CD4-positive, alpha-beta T cell (primary cell): ENCODE measurements around the gene ACAD10. TPM values are rescaled to one million over a fixed set of nuclear protein-coding genes. Genes with fewer than 3 reads are reported as not detected.

Experiments
- ATAC-seq: fragments of 200-7000 bp; cut with Tn5 transposase; one replicate; pipeline ENCODE4 v1.10.0; 2022; ENCODE audit warnings: mild to moderate bottlenecking; ENCODE audit not compliant: poor library complexity
- CTCF ChIA-PET: fragments of 350-600 bp; sonication (Branson Sonifier 250); formaldehyde crosslinking; loops from one replicate; lab custom pipeline; 2021; ENCODE audit warnings: antibody characterized with exemption, inconsistent platforms; lab: Charles Lee
- POLR2A ChIA-PET: fragments of 350-600 bp; sonication (Branson Sonifier 250); formaldehyde crosslinking; loops from one replicate; lab custom pipeline; 2021; ENCODE audit warnings: antibody characterized with exemption, inconsistent platforms; lab: Charles Lee
- DNase-seq, 14 experiments: peaks; one replicate each; pipeline ENCODE4 v3.0.0-alpha.2; 2013 to 2020; ENCODE audit warnings: mixed read lengths in 2 of 14
- H3K27ac ChIP-seq, 2 donors: one replicate each; pipeline versions ENCODE4 v1.5.1 to v1.7.0; 2013; ENCODE audit warnings: low read length in 2 of 2, low read depth in 1 of 2, mild to moderate bottlenecking in 1 of 2
- H3K27me3 ChIP-seq, 2 experiments: 1 replicate in 1 of 2; 2 replicates in 1 of 2; pipeline versions ENCODE4 v1.6.1 to v1.7.0; 2013; ENCODE audit warnings: low read length in 2 of 2, control low read depth in 1 of 2, mild to moderate bottlenecking in 1 of 2, moderate library complexity in 1 of 2; ENCODE audit not compliant: insufficient read depth in 2 of 2, control insufficient read depth in 1 of 2
- H3K36me3 ChIP-seq: one replicate; pipeline ENCODE4 v1.6.1; 2013; ENCODE audit warnings: low read length, control low read depth; ENCODE audit not compliant: insufficient read depth
- H3K4me1 ChIP-seq: one replicate; pipeline ENCODE4 v1.6.1; 2013; ENCODE audit warnings: low read length, control low read depth; ENCODE audit not compliant: insufficient read depth
- H3K4me3 ChIP-seq: one replicate; pipeline ENCODE4 v1.5.1; 2013; ENCODE audit warnings: mild to moderate bottlenecking, low read length, moderate library complexity
- H3K9me3 ChIP-seq, 2 experiments: 1 replicate in 1 of 2; 2 replicates in 1 of 2; pipeline versions ENCODE4 v1.6.1 to v1.7.0; 2013; ENCODE audit warnings: low read length in 2 of 2, mild to moderate bottlenecking in 2 of 2, control low read depth in 1 of 2, moderate library complexity in 1 of 2; ENCODE audit not compliant: control insufficient read depth in 1 of 2, insufficient read depth in 1 of 2
- H3K27ac Mint-ChIP-seq: one replicate; pipeline ENCODE4 v1.8.0; 2020; ENCODE audit warnings: mixed read lengths
- H3K27me3 Mint-ChIP-seq: one replicate; pipeline ENCODE4 v1.8.0; 2021; ENCODE audit warnings: mixed read lengths
- H3K36me3 Mint-ChIP-seq: one replicate; pipeline ENCODE4 v1.8.0; 2021; ENCODE audit warnings: low read depth, mixed read lengths
- H3K4me1 Mint-ChIP-seq: one replicate; pipeline ENCODE4 v1.8.0; 2021; ENCODE audit warnings: low read depth, mixed read lengths
- H3K4me3 Mint-ChIP-seq: one replicate; pipeline ENCODE4 v1.8.0; 2020; ENCODE audit warnings: mild to moderate bottlenecking, mixed read lengths
- H3K9me3 Mint-ChIP-seq: one replicate; pipeline ENCODE4 v1.8.0; 2020; ENCODE audit warnings: mixed read lengths
- intact Hi-C, 2 experiments: fragments of 100-400 bp; cut with DNase I in 1 of 2; cut with micrococcal nuclease in 1 of 2; formaldehyde crosslinking; loops; one replicate each; pipeline versions ENCODE4 v1.15.1 to v1.9.0; 2023 to 2025; cut with DNase I, micrococcal nuclease
- total RNA-seq, 174 experiments: library from RNA in 2 of 174; stranded (reverse) in 2 of 174; gene quantifications; one replicate each; pipeline ENCODE4 v1.2.3 and lab custom pipeline; 2021 to 2026
- TF ChIP-seq, protein P1 (sequence below): fragments of 200-600 bp; IDR thresholded peaks from one replicate; pipeline ENCODE4 v1.8.0; 2022; ENCODE audit warnings: antibody characterized with exemption, mild to moderate bottlenecking

The ACAD10 gene
- total RNA-seq, 2 experiments from 2014 or later = 15.8 to 17.4 TPM

DNA sequence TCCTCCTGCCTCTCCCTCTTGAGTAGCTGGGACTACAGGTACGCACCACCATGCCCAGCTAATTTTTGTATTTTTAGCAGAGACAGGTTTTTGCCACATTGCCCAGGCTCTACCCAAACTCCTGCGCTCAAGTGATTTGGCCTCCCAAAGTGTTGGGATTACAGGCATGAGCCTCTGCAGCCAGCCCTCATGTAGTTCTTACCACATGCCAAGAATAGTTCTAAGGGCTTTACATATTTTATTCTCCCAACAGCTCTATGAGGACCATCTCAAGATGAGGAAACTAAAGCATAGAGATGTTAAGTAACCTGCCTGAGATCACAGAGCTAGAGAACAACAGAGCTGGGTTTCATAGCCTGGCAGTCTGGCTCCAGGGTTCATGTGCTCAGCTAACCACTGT is 42.9 kb downstream of the ACAD10 start:
- intact Hi-C loops = no loop called here
- no peak overlapping the region for H3K27ac ChIP-seq
- TF ChIP-seq, protein P1, sequence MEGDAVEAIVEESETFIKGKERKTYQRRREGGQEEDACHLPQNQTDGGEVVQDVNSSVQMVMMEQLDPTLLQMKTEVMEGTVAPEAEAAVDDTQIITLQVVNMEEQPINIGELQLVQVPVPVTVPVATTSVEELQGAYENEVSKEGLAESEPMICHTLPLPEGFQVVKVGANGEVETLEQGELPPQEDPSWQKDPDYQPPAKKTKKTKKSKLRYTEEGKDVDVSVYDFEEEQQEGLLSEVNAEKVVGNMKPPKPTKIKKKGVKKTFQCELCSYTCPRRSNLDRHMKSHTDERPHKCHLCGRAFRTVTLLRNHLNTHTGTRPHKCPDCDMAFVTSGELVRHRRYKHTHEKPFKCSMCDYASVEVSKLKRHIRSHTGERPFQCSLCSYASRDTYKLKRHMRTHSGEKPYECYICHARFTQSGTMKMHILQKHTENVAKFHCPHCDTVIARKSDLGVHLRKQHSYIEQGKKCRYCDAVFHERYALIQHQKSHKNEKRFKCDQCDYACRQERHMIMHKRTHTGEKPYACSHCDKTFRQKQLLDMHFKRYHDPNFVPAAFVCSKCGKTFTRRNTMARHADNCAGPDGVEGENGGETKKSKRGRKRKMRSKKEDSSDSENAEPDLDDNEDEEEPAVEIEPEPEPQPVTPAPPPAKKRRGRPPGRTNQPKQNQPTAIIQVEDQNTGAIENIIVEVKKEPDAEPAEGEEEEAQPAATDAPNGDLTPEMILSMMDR = no peak
- Mint-ChIP-seq H3K27ac (no peak overlapping the region), H3K4me3 (no peak overlapping the region), H3K36me3 (peaks cover 68% of the 10 kb centered on the region), H3K27me3 (no peaks in the 10 kb centered on the region), H3K9me3 (no peaks in the 10 kb centered on the region), H3K4me1 (no peaks in the 10 kb centered on the region)
- H3K27me3 ChIP-seq = no peaks in the 10 kb centered on the region
- DNase-seq = no peak
- ATAC-seq = no peak
- no peaks in the 10 kb centered on the region for H3K4me1 ChIP-seq
- H3K9me3 ChIP-seq = no peaks in the 10 kb centered on the region
- peaks cover 21% of the 10 kb centered on the region for H3K36me3 ChIP-seq
- ChIA-PET POLR2A (no interaction called here), CTCF (no interaction called here)
- H3K4me3 ChIP-seq = no peak overlapping the region

DNA sequence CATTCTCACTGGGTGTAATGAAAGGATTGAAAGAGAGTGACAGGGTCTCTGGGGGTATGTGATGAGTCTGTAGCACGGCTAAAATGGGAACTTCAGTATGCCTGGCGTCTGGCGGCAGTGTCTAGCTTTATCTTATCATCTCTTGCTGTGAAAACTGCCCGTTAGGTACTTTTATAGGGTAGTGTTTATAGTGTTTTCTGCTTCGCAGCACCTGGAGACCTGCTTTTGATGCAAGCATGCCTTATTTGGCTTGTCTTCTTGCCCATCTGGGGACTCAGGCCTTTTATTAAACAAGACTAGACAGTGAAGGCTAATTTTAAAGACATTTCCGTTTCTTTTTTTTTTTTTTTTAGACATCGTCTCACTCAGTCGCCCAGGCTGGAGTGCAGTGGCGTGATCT is 44.6 kb downstream of the ACAD10 start:
- Histone ChIP-seq H3K36me3 (peaks cover 24% of the 10 kb centered on the region), H3K4me3 (no peak overlapping the region), H3K4me1 (no peaks in the 10 kb centered on the region), H3K9me3 (no peaks in the 10 kb centered on the region), H3K27ac (no peak overlapping the region), H3K27me3 (no peaks in the 10 kb centered on the region)
- intact Hi-C loops = no loop called here
- Mint-ChIP-seq H3K27me3 (no peaks in the 10 kb centered on the region), H3K4me3 (no peak overlapping the region), H3K36me3 (peaks cover 70% of the 10 kb centered on the region), H3K4me1 (no peaks in the 10 kb centered on the region), H3K27ac (no peak overlapping the region), H3K9me3 (no peaks in the 10 kb centered on the region)
- ATAC-seq (no peak), DNase-seq (no peak)
- ChIA-PET POLR2A (no interaction called here), CTCF (no interaction called here)
- TF ChIP-seq, protein P1 = no peak

DNA sequence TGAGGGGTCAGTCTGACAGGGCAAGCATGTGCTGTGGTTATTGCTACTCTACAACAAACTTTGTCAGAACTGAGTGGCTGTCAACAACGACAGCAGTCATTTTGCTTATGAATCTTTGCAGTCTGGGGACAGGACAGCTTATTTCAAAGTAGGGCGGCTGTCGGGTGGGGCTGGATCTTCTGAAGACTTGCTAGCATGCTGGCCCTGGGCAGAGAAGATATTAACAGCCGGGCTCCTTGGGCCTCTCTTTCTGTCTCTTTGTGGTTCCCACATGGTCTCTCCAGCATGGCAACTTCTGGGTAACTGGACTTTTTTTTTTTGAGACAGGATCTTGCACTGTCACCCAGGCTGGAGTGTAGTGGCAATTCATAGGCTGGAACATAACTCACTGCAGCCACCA is 46.9 kb downstream of the ACAD10 start:
- H3K4me1 ChIP-seq = no peaks in the 10 kb centered on the region
- ChIA-PET CTCF (interaction anchor here (0.7 kb wide), 1 partner anchor 73 kb away, joined by 3 read pairs; no protein-coding TSS in a partner anchor), POLR2A (no interaction called here)
- no peak overlapping the region for H3K27ac ChIP-seq
- H3K27ac Mint-ChIP-seq = no peak overlapping the region
- H3K4me1 Mint-ChIP-seq = no peaks in the 10 kb centered on the region
- intact Hi-C loops = no loop called here
- no peaks in the 10 kb centered on the region for H3K9me3 Mint-ChIP-seq
- H3K27me3 Mint-ChIP-seq = no peaks in the 10 kb centered on the region
- no peak overlapping the region for H3K4me3 ChIP-seq
- H3K36me3 ChIP-seq = peaks cover 33% of the 10 kb centered on the region
- DNase-seq (no peak), ATAC-seq (no peak)
- H3K9me3 ChIP-seq = no peaks in the 10 kb centered on the region
- TF ChIP-seq, protein P1 = no peak
- no peak overlapping the region for H3K4me3 Mint-ChIP-seq
- H3K27me3 ChIP-seq = no peaks in the 10 kb centered on the region
- H3K36me3 Mint-ChIP-seq = peaks cover 75% of the 10 kb centered on the region
